Coronary artery (tissue), 2 donors: ENCODE results near the gene TRPC3.

Source experiments
- DNase-seq: peaks from one replicate; pipeline ENCODE4 v3.0.0-alpha.2; 2017; ENCODE audit warnings: low spot score
- H3K27ac ChIP-seq, 2 donors: fragments of 200-600 bp; sonication (generic); one replicate each; pipeline ENCODE4 v1.5.1; 2016 to 2019
- H3K4me3 ChIP-seq: fragments of 200-600 bp; sonication (generic); 2 replicates; pipeline ENCODE4 v1.5.1; 2016; ENCODE audit warnings: mild to moderate bottlenecking, moderate library complexity
- CTCF ChIP-seq: fragments of 200-600 bp; sonication (generic); IDR thresholded peaks from one replicate; pipeline ENCODE4 v1.5.1; 2019; ENCODE audit warnings: antibody characterized with exemption

The TRPC3 gene

GRCh38 chr4:121951521-121952110 is at the start of gene TRPC3:
Gene TRPC3 (minus strand): TSS chr4:121952060. CDS start chr4:121951680, 380 bp downstream.
- no peak for DNase-seq
- no peak within 1 kb of the TSS for H3K27ac ChIP-seq

GRCh38 chr4:122000849-122001248 is 49.0 kb upstream of the TRPC3 start:
- DNase-seq = no peak
- Histone ChIP-seq H3K27ac (no peak overlapping the region), H3K4me3 (no peak overlapping the region)
- TF ChIP-seq CTCF = no peak

More at GRCh38 chr4:121951521-121952110, at the start of gene TRPC3:
- H3K4me3 ChIP-seq = peak within 1 kb of the TSS; percentile 91
- TF ChIP-seq CTCF = no peak

GRCh38 chr4:121998024-121998423 is 46.2 kb upstream of the TRPC3 start:
- Histone ChIP-seq H3K27ac (no peak overlapping the region), H3K4me3 (no peak overlapping the region)
- DNase-seq = no peak
- TF ChIP-seq CTCF = no peak

GRCh38 chr4:121995790-121996537 is 44.1 kb upstream of the TRPC3 start:
- no peak for DNase-seq
- Histone ChIP-seq H3K4me3 (no peak overlapping the region), H3K27ac (no peak overlapping the region)
- TF ChIP-seq CTCF = no peak

- Histone ChIP-seq H3K27ac (no peak overlapping the region), H3K4me3 (no peak overlapping the region)
- no peak for TF ChIP-seq CTCF
- DNase-seq = no peak
Observed at GRCh38 chr4:121991968-121992367, 40.1 kb upstream of the TRPC3 start.

- no peak for DNase-seq
- no peak for TF ChIP-seq CTCF
- no peak overlapping the region for H3K27ac ChIP-seq
- H3K4me3 ChIP-seq = no peak overlapping the region
Observed at GRCh38 chr4:121990489-121990888, 38.6 kb upstream of the TRPC3 start.

GRCh38 chr4:121989715-121990114 is 37.9 kb upstream of the TRPC3 start:
- no peak for TF ChIP-seq CTCF
- no peak overlapping the region for H3K27ac ChIP-seq
- no peak overlapping the region for H3K4me3 ChIP-seq
- DNase-seq = no peak
